Keratinocyte (primary cell): Measurements from ENCODE around the gene SCN1B. TPM values are rescaled to one million over a fixed set of nuclear protein-coding genes. Genes with fewer than 3 reads are reported as not detected.

ENCODE experiments used
- DNase-seq: peaks from one replicate; pipeline ENCODE4 v3.0.0-alpha.2; 2011; ENCODE audit warnings: low read depth, missing footprints, low spot score
- FAIRE-seq: peaks from 2 replicates; lab custom pipeline; 2011; peaks lifted over from hg19 to GRCh38; lab: Jason Lieb, UNC
- H2AFZ ChIP-seq: 2 replicates; pipeline ENCODE4 v1.6.0; 2012; ENCODE audit warnings: low read length, control low read depth, inconsistent platforms; ENCODE audit not compliant: control insufficient read depth
- H3K27ac ChIP-seq: 2 replicates; pipeline ENCODE4 v1.5.1; 2011; ENCODE audit warnings: low read length; ENCODE audit not compliant: control insufficient read depth, insufficient read depth
- H3K27me3 ChIP-seq: 3 replicates; pipeline ENCODE4 v1.6.0; 2011; ENCODE audit warnings: low read length; ENCODE audit not compliant: control insufficient read depth, insufficient read depth; ENCODE audit errors: extremely low read depth
- H3K36me3 ChIP-seq, 2 experiments: 2 replicates in 1 of 2; 3 replicates in 1 of 2; pipeline ENCODE4 v1.5.1; 2011; ENCODE audit warnings: low read length in 2 of 2, mild to moderate bottlenecking in 1 of 2; ENCODE audit not compliant: control insufficient read depth in 2 of 2, insufficient read depth in 2 of 2; ENCODE audit errors: extremely low read depth in 1 of 2
- H3K4me1 ChIP-seq: 3 replicates; pipeline ENCODE4 v1.5.1; 2011; ENCODE audit warnings: low read length; ENCODE audit not compliant: control insufficient read depth, insufficient read depth; ENCODE audit errors: extremely low read depth
- H3K4me2 ChIP-seq: 3 replicates; pipeline ENCODE4 v1.6.0; 2011; ENCODE audit warnings: low read depth, low read length; ENCODE audit not compliant: control insufficient read depth, insufficient read depth; ENCODE audit errors: extremely low read depth
- H3K4me3 ChIP-seq, 3 experiments: fragments of 200-600 bp in 1 of 3; sonication (generic) in 1 of 3; 2 replicates in 2 of 3; 3 replicates in 1 of 3; pipeline ENCODE4 v1.5.1; 2011 to 2016; ENCODE audit warnings: low read length in 3 of 3, mild to moderate bottlenecking in 3 of 3, control low read depth in 2 of 3, inconsistent platforms in 1 of 3, low read depth in 1 of 3, mixed read lengths in 1 of 3, mixed run types in 1 of 3, moderate library complexity in 1 of 3; ENCODE audit not compliant: control insufficient read depth in 2 of 3, insufficient read depth in 2 of 3; ENCODE audit errors: extremely low read depth in 1 of 3
- H3K79me2 ChIP-seq: 2 replicates; pipeline ENCODE4 v1.6.0; 2012; ENCODE audit warnings: low read length; ENCODE audit not compliant: control insufficient read depth, insufficient read depth
- H3K9ac ChIP-seq: 3 replicates; pipeline ENCODE4 v1.6.0; 2011; ENCODE audit warnings: low read length; ENCODE audit not compliant: control insufficient read depth, insufficient read depth; ENCODE audit errors: extremely low read depth
- H3K9me1 ChIP-seq: 3 replicates; pipeline ENCODE4 v1.6.0; 2011; ENCODE audit warnings: low read length; ENCODE audit not compliant: control insufficient read depth, insufficient read depth; ENCODE audit errors: extremely low read depth
- H3K9me3 ChIP-seq: 2 replicates; pipeline ENCODE4 v1.5.1; 2012; ENCODE audit warnings: low read depth, low read length; ENCODE audit not compliant: control insufficient read depth
- H4K20me1 ChIP-seq: 3 replicates; pipeline ENCODE4 v1.6.0; 2011; ENCODE audit warnings: low read length; ENCODE audit not compliant: control insufficient read depth, insufficient read depth; ENCODE audit errors: extremely low read depth
- CTCF ChIP-seq, 3 experiments: IDR thresholded peaks in 1 of 3; conservative IDR thresholded peaks in 1 of 3; optimal IDR thresholded peaks in 1 of 3; 2 replicates in 2 of 3; 3 replicates in 1 of 3; pipeline versions ENCODE3 to v1.5.1; 2011; ENCODE audit warnings: low read length in 3 of 3, mild to moderate bottlenecking in 3 of 3, moderate library complexity in 2 of 3, control low read depth in 1 of 3, inconsistent platforms in 1 of 3; ENCODE audit not compliant: insufficient read depth in 2 of 3; ENCODE audit errors: extremely low read depth in 1 of 3
- EZH2 ChIP-seq: IDR thresholded peaks from one replicate; pipeline ENCODE4 v1.6.1; 2012; ENCODE audit warnings: inconsistent platforms, mild to moderate bottlenecking, low read length, moderate library complexity
- dilution Hi-C: fragments of 300-500 bp; cut with MboI; formaldehyde crosslinking; loops from one replicate; pipeline ENCODE4 v1.7.0; 2020; ENCODE audit warnings: low sequenced_read_pairs; ENCODE audit not compliant: extremely low pct_ligation_motif_present
- polyA plus RNA-seq, 5 experiments: library from polyadenylated mRNA; depleted of rRNA in 3 of 5; stranded (reverse) in 3 of 5; stranded (forward) in 1 of 5; unstranded in 1 of 5; fragments of >200 nt; gene quantifications; 1 replicate in 1 of 5; 2 replicates in 3 of 5; 3 replicates in 1 of 5; pipeline versions ENCODE4 v1.2.1 to v1.2.3, GENCODE V29; 2011 to 2012; ENCODE audit warnings: missing spikeins in 2 of 5, low read depth in 1 of 5, low replicate concordance in 1 of 5

The SCN1B gene
- polyA plus RNA-seq, 1 donor (not counting 4 experiments of a cell fraction or from before 2014, with no cell fraction given): 0.30 TPM

- Histone ChIP-seq H3K4me2 (no peak overlapping the region), H3K4me3 (no peak overlapping the region), H3K36me3 (no peaks in the 10 kb centered on the region), H4K20me1 (no peaks in the 10 kb centered on the region), H2AFZ (no peak overlapping the region), H3K27me3 (peaks cover 10% of the 10 kb centered on the region), H3K9me1 (no peaks in the 10 kb centered on the region), H3K4me1 (peaks cover 2% of the 10 kb centered on the region), H3K9ac (no peak overlapping the region), H3K9me3 (no peaks in the 10 kb centered on the region), H3K27ac (no peak overlapping the region), H3K79me2 (no peaks in the 10 kb centered on the region)
- FAIRE-seq (peak; percentile 87), DNase-seq (no peak)
- dilution Hi-C loops: no loop called here
- peak; percentile 93 to 99 (median 99) for TF ChIP-seq CTCF (optimal IDR thresholded peaks at IDR 0.05 in 1 of 3, IDR thresholded peaks at IDR 0.05 in 1 of 3, conservative IDR thresholded peaks at IDR 0.05 in 1 of 3; ENCODE audit: extremely low read depth in 1 of 3, insufficient read depth in 2 of 3, low read length in 3 of 3)
- no peak for TF ChIP-seq EZH2
Measured at GRCh38 chr19:35044317-35045117, 14.2 kb downstream of the SCN1B start.

GRCh38 chr19:35045667-35046300 lies 15.5 kb downstream of the SCN1B start:
- dilution Hi-C loops: no loop called here
- Histone ChIP-seq H3K36me3 (no peaks in the 10 kb centered on the region), H4K20me1 (no peaks in the 10 kb centered on the region), H3K4me3 (no peak overlapping the region), H3K9me3 (no peaks in the 10 kb centered on the region), H2AFZ (no peak overlapping the region), H3K4me1 (peaks cover 2% of the 10 kb centered on the region), H3K4me2 (no peak overlapping the region), H3K9ac (no peak overlapping the region), H3K27me3 (peaks cover 2% of the 10 kb centered on the region), H3K79me2 (no peaks in the 10 kb centered on the region), H3K27ac (no peak overlapping the region), H3K9me1 (no peaks in the 10 kb centered on the region)
- TF ChIP-seq CTCF (optimal IDR thresholded peaks at IDR 0.05 in 1 of 3, IDR thresholded peaks at IDR 0.05 in 1 of 3, conservative IDR thresholded peaks at IDR 0.05 in 1 of 3; ENCODE audit: extremely low read depth in 1 of 3, insufficient read depth in 2 of 3, low read length in 3 of 3) (peak; percentile 58 to 65 (median 64)), EZH2 (no peak)
- DNase-seq (no peak), FAIRE-seq (peak; percentile 90)
